HEK293 (cell line): ENCODE results near the gene DCLK1.

ENCODE experiments used
- KLF1 ChIP-seq: fragments of 450-650 bp; formaldehyde crosslinking; IDR thresholded peaks from 2 replicates; pipeline ENCODE4 v1.5.1; 2016; ENCODE audit warnings: missing biosample characterization, missing genetic modification characterization
- SETDB1 ChIP-seq: IDR thresholded peaks from one replicate; pipeline ENCODE4 v1.6.1; 2017; ENCODE audit warnings: mild to moderate bottlenecking, low read length, moderate library complexity, mixed read lengths; ENCODE audit not compliant: insufficient read length
- ZNF138 ChIP-seq: fragments of 450-650 bp; formaldehyde crosslinking; IDR thresholded peaks from 2 replicates; pipeline ENCODE4 v1.5.1; 2016; ENCODE audit warnings: missing biosample characterization, missing genetic modification characterization, borderline replicate concordance
- ZNF146 ChIP-seq: fragments of 450-650 bp; formaldehyde crosslinking; IDR thresholded peaks from 2 replicates; pipeline ENCODE4 v1.5.1; 2016; ENCODE audit warnings: missing biosample characterization, missing genetic modification characterization
- ZNF202 ChIP-seq: fragments of 450-650 bp; formaldehyde crosslinking; IDR thresholded peaks from 2 replicates; pipeline ENCODE4 v1.5.1; 2016; ENCODE audit warnings: missing biosample characterization, missing genetic modification characterization, borderline replicate concordance
- ZNF341 ChIP-seq: fragments of 450-650 bp; formaldehyde crosslinking; IDR thresholded peaks from 2 replicates; pipeline ENCODE4; 2016; ENCODE audit warnings: low read depth, missing biosample characterization, missing genetic modification characterization
- ZNF76 ChIP-seq: fragments of 450-650 bp; formaldehyde crosslinking; IDR thresholded peaks from 2 replicates; pipeline ENCODE4; 2016; ENCODE audit warnings: low read depth, missing biosample characterization, missing genetic modification characterization, borderline replicate concordance
- ZNF777 ChIP-seq: fragments of 450-650 bp; formaldehyde crosslinking; IDR thresholded peaks from 2 replicates; pipeline ENCODE4 v1.5.1; 2017; ENCODE audit warnings: missing biosample characterization, missing genetic modification characterization, borderline replicate concordance
- TF ChIP-seq, protein P1 (sequence below): fragments of 450-650 bp; formaldehyde crosslinking; IDR thresholded peaks from 2 replicates; pipeline ENCODE4 v1.5.1; 2016; ENCODE audit warnings: missing biosample characterization, missing genetic modification characterization
- TF ChIP-seq, protein P2 (sequence below): fragments of 450-650 bp; formaldehyde crosslinking; IDR thresholded peaks from 2 replicates; pipeline ENCODE4 v1.5.1; 2016; ENCODE audit warnings: missing biosample characterization, missing genetic modification characterization
- TF ChIP-seq, protein P3 (sequence below): fragments of 450-650 bp; formaldehyde crosslinking; IDR thresholded peaks from 2 replicates; pipeline ENCODE4 v1.5.1; 2016; ENCODE audit warnings: missing biosample characterization, missing genetic modification characterization

DNA sequence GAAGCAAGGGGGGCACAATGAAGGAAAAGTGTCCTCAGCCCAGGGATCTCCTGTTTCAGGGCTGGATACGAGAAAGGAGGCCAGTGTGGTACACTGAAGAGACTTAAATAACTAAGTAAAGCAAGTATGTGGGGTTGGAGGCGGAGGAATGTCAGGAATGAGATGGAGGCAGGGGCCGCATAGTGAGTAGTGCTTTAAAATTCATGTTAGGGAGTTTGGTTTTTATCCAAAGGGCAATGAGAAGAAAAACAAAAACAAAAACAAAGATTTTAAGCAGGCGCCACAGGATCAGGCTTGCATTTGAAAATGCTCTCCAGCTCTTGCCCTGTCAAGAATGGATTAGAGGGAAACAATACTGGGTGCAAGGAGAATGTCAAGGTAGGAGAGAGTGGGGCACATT, 273.4 kb downstream of the DCLK1 start:
- TF ChIP-seq KLF1 (tag by site-specific recombination) (no peak), SETDB1 (no peak), ZNF146 (no peak), ZNF341 (tag by site-specific recombination) (no peak), ZNF777 (tag by site-specific recombination) (no peak), ZNF138 (tag by site-specific recombination) (no peak), ZNF76 (tag by site-specific recombination) (no peak), ZNF202 (tag by site-specific recombination) (no peak)
- TF ChIP-seq, protein P1, sequence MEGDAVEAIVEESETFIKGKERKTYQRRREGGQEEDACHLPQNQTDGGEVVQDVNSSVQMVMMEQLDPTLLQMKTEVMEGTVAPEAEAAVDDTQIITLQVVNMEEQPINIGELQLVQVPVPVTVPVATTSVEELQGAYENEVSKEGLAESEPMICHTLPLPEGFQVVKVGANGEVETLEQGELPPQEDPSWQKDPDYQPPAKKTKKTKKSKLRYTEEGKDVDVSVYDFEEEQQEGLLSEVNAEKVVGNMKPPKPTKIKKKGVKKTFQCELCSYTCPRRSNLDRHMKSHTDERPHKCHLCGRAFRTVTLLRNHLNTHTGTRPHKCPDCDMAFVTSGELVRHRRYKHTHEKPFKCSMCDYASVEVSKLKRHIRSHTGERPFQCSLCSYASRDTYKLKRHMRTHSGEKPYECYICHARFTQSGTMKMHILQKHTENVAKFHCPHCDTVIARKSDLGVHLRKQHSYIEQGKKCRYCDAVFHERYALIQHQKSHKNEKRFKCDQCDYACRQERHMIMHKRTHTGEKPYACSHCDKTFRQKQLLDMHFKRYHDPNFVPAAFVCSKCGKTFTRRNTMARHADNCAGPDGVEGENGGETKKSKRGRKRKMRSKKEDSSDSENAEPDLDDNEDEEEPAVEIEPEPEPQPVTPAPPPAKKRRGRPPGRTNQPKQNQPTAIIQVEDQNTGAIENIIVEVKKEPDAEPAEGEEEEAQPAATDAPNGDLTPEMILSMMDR (tag by site-specific recombination) = no peak
- TF ChIP-seq, protein P2, sequence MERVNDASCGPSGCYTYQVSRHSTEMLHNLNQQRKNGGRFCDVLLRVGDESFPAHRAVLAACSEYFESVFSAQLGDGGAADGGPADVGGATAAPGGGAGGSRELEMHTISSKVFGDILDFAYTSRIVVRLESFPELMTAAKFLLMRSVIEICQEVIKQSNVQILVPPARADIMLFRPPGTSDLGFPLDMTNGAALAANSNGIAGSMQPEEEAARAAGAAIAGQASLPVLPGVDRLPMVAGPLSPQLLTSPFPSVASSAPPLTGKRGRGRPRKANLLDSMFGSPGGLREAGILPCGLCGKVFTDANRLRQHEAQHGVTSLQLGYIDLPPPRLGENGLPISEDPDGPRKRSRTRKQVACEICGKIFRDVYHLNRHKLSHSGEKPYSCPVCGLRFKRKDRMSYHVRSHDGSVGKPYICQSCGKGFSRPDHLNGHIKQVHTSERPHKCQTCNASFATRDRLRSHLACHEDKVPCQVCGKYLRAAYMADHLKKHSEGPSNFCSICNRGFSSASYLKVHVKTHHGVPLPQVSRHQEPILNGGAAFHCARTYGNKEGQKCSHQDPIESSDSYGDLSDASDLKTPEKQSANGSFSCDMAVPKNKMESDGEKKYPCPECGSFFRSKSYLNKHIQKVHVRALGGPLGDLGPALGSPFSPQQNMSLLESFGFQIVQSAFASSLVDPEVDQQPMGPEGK = no peak
- TF ChIP-seq, protein P3, sequence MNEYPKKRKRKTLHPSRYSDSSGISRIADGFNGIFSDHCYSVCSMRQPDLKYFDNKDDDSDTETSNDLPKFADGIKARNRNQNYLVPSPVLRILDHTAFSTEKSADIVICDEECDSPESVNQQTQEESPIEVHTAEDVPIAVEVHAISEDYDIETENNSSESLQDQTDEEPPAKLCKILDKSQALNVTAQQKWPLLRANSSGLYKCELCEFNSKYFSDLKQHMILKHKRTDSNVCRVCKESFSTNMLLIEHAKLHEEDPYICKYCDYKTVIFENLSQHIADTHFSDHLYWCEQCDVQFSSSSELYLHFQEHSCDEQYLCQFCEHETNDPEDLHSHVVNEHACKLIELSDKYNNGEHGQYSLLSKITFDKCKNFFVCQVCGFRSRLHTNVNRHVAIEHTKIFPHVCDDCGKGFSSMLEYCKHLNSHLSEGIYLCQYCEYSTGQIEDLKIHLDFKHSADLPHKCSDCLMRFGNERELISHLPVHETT = no peak
